Measurements from ENCODE around the gene PXDN. TPM values are rescaled to one million over a fixed set of nuclear protein-coding genes. Genes with fewer than 3 reads are reported as not detected.

The PXDN gene
- total RNA-seq, 1 experiment from 2014 or later, result 102 TPM

DNA sequence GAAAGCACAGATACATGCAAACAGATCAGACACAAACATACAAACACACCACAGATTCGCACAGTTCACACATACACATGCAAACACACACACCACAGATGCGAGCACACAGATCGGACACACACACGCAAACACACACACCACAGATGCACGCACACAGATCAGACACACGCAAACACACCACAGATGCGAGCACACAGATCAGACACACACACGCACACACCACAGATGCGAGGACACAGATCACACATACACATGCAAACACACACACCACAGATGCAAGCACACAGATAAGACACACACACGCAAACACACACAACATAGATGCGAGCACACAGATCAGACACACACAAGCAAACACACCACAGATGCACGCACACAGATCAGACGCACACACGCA is 149.0 kb downstream of the PXDN start:
- Histone ChIP-seq H3K36me3 (replicated peaks; ENCODE audit: control insufficient read depth, insufficient read depth, low read length) (no peaks in the 10 kb centered on the region; the same call in 1 of the 2 replicates), H3K27me3 (ENCODE audit: control insufficient read depth, insufficient read depth, low read length) (no peaks in the 10 kb centered on the region), H3K4me3 (ENCODE audit: insufficient read depth, low read depth, low read length) (no peak overlapping the region)
- DNase-seq, result no peak

- DNase-seq, result peak; percentile 60
- H3K4me3 ChIP-seq (ENCODE audit: insufficient read depth, low read depth, low read length), result no peak overlapping the region
- H3K36me3 ChIP-seq (replicated peaks; ENCODE audit: control insufficient read depth, insufficient read depth, low read length), result no peaks in the 10 kb centered on the region; the same call in 1 of the 2 replicates
- H3K27me3 ChIP-seq (ENCODE audit: control insufficient read depth, insufficient read depth, low read length), result no peaks in the 10 kb centered on the region
Measured at GRCh38 chr2:1594373-1595171, 149.7 kb downstream of the PXDN start.

DNA sequence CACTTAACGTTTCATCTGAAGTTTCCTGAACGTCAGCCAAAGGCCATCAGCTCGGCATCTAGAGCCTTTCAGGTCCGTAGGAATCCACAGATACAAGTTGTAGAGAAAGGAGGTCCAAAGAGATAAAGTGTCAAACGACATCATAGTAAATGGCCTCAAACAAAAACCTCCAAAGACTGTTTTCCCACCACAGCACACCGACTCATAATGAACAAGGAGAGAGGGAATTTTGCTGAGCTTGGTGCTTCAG is 150.3 kb downstream of the PXDN start:
- no peaks in the 10 kb centered on the region for H3K27me3 ChIP-seq (ENCODE audit: control insufficient read depth, insufficient read depth, low read length)
- H3K4me3 ChIP-seq (ENCODE audit: insufficient read depth, low read depth, low read length), result no peak overlapping the region
- H3K36me3 ChIP-seq (replicated peaks; ENCODE audit: control insufficient read depth, insufficient read depth, low read length), result no peaks in the 10 kb centered on the region
- no peak for DNase-seq

- Histone ChIP-seq H3K36me3 (replicated peaks; ENCODE audit: control insufficient read depth, insufficient read depth, low read length) (no peaks in the 10 kb centered on the region), H3K4me3 (ENCODE audit: insufficient read depth, low read depth, low read length) (no peak overlapping the region), H3K27me3 (ENCODE audit: control insufficient read depth, insufficient read depth, low read length) (no peaks in the 10 kb centered on the region)
- DNase-seq, result peak; percentile 70
Measured at GRCh38 chr2:1593371-1594122, 150.8 kb downstream of the PXDN start.

DNA sequence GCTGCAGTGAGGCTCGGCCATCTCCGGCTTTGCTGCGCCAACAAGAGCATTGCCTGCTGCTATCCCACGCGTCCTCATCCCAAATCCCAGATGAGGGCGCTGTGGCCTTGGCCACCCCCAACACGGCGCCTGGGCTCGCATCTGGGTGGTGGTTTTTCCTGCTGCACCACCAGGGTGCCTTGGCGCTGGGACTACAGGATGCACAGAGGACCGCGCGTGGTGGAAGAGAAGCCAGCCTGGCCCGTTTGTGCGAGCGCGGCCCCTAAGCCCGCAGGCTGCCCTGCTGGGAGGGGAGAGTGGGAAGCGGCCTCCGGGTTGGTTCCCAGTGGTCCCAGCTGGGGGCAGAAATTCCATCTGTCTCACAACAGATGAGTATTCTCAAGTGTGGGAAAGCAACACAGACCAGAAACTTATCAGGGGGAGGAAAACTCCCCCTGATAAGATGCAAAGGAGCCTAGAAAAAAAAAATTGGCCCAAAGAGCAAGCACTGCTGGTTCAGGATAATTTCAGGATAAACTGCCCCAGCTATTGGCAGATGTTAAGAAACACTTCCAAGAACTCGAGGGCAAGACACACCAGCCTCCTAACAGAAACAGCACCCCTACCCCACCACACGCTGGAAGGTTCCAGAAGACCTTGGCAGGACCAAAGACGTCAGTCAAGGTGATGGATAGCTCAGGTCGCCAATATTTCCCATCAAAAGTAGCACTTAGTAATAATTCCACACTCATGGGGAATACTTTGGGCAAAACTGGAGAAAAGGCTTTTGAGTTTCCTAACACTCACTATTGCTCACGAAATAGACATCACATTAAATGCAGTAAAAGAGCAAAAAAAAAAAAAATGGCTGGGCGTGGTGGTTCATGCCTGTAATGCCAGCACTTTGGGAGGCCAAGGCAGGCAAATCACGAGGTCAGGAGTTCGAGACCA is 152.1 kb downstream of the PXDN start:
- no peaks in the 10 kb centered on the region for H3K36me3 ChIP-seq (replicated peaks; ENCODE audit: control insufficient read depth, insufficient read depth, low read length)
- H3K27me3 ChIP-seq (ENCODE audit: control insufficient read depth, insufficient read depth, low read length), result no peaks in the 10 kb centered on the region
- no peak overlapping the region for H3K4me3 ChIP-seq (ENCODE audit: insufficient read depth, low read depth, low read length)
- peak; percentile 94 for DNase-seq

GRCh38 chr2:1591461-1591770 is 152.9 kb downstream of the PXDN start:
- no peaks in the 10 kb centered on the region for H3K36me3 ChIP-seq (replicated peaks; ENCODE audit: control insufficient read depth, insufficient read depth, low read length)
- DNase-seq, result no peak
- no peaks in the 10 kb centered on the region for H3K27me3 ChIP-seq (ENCODE audit: control insufficient read depth, insufficient read depth, low read length)
- H3K4me3 ChIP-seq (ENCODE audit: insufficient read depth, low read depth, low read length), result no peak overlapping the region

- peak; percentile 82 for DNase-seq
- Histone ChIP-seq H3K36me3 (replicated peaks; ENCODE audit: control insufficient read depth, insufficient read depth, low read length) (no peaks in the 10 kb centered on the region), H3K4me3 (ENCODE audit: insufficient read depth, low read depth, low read length) (no peak overlapping the region), H3K27me3 (ENCODE audit: control insufficient read depth, insufficient read depth, low read length) (no peaks in the 10 kb centered on the region)
Measured at GRCh38 chr2:1590596-1591460, 153.5 kb downstream of the PXDN start.

GRCh38 chr2:1588978-1589621 is 155.2 kb downstream of the PXDN start:
- H3K36me3 ChIP-seq (replicated peaks; ENCODE audit: control insufficient read depth, insufficient read depth, low read length), result no peaks in the 10 kb centered on the region
- no peak overlapping the region for H3K4me3 ChIP-seq (ENCODE audit: insufficient read depth, low read depth, low read length)
- peak; percentile 76 for DNase-seq
- no peaks in the 10 kb centered on the region for H3K27me3 ChIP-seq (ENCODE audit: control insufficient read depth, insufficient read depth, low read length)

DNA sequence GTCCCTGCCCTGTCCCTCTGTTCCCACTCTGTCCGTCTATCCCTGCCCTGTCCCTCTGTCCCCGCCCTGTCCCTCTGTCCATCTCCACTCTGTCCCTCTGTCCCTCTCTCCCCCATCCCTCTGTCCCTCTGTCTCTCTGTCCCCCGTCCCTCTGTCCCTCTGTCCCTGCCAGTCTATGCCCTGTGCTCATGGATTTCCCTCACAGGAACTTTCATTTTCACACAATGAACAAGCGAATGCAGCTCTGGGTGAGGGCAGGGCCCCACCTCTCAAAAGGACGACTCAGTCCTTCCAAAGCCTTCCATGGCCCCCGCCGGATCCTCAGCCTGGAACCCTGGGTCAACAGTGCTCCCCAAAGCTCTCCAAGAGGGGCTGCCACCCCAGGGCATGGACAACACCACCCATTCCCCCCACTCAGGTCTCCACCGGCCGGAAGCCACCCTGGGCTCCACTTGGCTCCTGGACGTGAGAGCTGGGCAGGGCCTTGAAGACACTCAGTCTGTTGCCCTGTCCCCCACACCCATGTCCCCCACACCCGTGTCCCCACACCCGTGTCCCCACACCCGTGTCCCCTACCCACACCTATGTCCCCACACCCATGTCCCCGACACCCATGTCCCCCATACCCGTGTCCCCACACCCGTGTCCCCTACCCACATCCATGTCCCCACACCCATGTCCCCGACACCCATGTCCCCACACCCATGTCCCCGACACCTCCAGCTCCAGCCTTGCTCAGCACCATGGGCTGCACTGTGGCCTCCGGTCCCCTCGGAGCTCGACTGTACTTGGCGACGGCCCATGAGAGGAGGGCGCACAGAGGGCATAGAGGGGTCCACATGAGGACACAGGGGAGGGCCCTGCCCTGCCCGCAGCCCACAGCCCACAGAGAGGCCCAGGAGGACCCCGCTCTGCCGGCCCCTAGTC is 156.0 kb downstream of the PXDN start:
- no peaks in the 10 kb centered on the region for H3K27me3 ChIP-seq (ENCODE audit: control insufficient read depth, insufficient read depth, low read length)
- H3K36me3 ChIP-seq (replicated peaks; ENCODE audit: control insufficient read depth, insufficient read depth, low read length), result no peaks in the 10 kb centered on the region
- DNase-seq, result no peak
- no peak overlapping the region for H3K4me3 ChIP-seq (ENCODE audit: insufficient read depth, low read depth, low read length)

DNA sequence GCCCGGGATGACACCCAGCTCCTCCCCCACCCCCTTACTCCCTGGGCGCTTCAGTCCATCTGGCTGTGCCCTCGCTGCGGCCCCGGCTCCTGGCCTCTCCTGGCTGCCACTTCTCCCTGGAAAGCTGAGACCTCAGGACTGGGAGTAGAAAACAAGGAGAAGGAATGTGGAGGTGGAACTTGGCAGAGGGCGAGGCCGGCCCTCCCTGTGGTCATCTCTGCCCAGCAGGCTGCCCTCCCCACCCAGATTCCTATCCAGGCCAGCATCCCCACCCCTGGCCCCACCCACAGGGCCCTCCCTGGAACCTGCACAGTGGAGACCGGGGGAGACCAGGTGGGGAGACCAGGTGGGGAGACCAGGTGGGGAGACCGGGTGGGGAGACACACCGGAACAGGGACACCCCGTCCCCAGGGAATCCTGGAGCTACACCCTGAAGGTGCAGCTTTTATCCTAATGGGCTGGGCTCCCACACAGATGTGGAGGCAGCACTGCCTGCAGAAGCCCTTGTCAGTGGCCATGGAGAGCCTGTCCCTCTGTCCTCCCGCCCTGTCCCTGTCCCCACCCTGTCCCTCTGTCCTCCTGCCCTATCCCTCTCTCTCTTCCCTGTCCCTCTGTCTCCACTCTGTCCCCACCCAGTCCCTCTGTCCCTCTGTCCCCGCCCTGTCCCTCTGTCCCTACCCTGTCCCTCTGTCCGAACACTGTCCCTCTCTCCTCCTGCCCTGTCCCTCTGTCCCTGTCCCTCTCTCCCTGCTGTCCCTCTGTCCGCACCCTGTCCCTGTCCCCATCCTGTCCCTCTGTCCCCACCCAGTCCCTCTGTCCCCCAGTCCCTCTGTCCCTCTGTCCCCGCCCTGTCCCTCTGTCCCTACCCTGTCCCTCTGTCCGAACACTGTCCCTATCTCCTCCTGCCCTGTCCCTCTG is 157.1 kb downstream of the PXDN start:
- DNase-seq, result no peak
- Histone ChIP-seq H3K4me3 (ENCODE audit: insufficient read depth, low read depth, low read length) (no peak overlapping the region), H3K27me3 (ENCODE audit: control insufficient read depth, insufficient read depth, low read length) (no peaks in the 10 kb centered on the region), H3K36me3 (replicated peaks; ENCODE audit: control insufficient read depth, insufficient read depth, low read length) (no peaks in the 10 kb centered on the region)

DNA sequence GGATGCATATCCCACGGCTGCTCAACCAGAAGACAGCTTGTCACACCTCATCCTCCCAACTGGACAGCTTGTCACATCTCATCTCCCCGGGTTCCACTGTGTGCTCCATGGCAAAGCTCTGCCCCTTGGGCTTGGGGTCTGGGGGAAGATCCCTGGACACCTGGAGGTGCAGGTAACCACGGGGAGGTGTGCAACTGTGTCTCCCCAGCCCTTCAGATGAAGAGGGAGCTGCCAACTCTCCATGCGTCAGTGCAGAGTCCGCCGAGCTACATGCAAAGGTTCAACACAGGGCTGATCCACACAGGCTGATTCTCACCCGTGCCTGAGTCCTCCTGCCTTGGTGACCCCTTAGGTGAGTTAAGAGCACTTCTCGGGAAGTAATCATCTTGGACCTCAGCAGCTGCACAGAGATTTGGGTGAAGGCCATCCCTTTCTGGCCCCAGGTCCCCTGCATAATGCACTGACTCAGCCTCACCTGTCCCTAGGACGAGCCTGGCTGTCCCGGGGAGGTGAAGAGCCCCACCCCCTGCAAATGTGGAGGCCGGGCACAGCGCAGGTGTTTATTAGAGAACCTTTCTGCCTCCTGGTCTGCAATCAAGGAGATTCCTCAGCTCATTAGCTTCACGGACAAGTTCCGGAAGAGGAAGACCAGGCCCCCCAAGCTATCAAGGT is 157.9 kb downstream of the PXDN start:
- DNase-seq, result no peak
- Histone ChIP-seq H3K36me3 (replicated peaks; ENCODE audit: control insufficient read depth, insufficient read depth, low read length) (no peaks in the 10 kb centered on the region), H3K27me3 (ENCODE audit: control insufficient read depth, insufficient read depth, low read length) (no peaks in the 10 kb centered on the region), H3K4me3 (ENCODE audit: insufficient read depth, low read depth, low read length) (no peak overlapping the region)

- no peak overlapping the region for H3K4me3 ChIP-seq (ENCODE audit: insufficient read depth, low read depth, low read length)
- no peaks in the 10 kb centered on the region for H3K36me3 ChIP-seq (replicated peaks; ENCODE audit: control insufficient read depth, insufficient read depth, low read length)
- DNase-seq, result no peak
- H3K27me3 ChIP-seq (ENCODE audit: control insufficient read depth, insufficient read depth, low read length), result no peaks in the 10 kb centered on the region
Measured at GRCh38 chr2:1585635-1586034, 158.7 kb downstream of the PXDN start.
